ENCODE results near the gene OPCML. TPM values are rescaled to one million over a fixed set of nuclear protein-coding genes. Genes with fewer than 3 reads are reported as not detected.

Gene OPCML
- total RNA-seq, 2 donors from 2014 or later: 0.34 TPM; not detected in 1

- no peaks in the 10 kb centered on the region for H3K9me3 ChIP-seq
- TF ChIP-seq, protein P1, sequence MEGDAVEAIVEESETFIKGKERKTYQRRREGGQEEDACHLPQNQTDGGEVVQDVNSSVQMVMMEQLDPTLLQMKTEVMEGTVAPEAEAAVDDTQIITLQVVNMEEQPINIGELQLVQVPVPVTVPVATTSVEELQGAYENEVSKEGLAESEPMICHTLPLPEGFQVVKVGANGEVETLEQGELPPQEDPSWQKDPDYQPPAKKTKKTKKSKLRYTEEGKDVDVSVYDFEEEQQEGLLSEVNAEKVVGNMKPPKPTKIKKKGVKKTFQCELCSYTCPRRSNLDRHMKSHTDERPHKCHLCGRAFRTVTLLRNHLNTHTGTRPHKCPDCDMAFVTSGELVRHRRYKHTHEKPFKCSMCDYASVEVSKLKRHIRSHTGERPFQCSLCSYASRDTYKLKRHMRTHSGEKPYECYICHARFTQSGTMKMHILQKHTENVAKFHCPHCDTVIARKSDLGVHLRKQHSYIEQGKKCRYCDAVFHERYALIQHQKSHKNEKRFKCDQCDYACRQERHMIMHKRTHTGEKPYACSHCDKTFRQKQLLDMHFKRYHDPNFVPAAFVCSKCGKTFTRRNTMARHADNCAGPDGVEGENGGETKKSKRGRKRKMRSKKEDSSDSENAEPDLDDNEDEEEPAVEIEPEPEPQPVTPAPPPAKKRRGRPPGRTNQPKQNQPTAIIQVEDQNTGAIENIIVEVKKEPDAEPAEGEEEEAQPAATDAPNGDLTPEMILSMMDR (IDR thresholded peaks at IDR 0.05): no peak
- no peak for TF ChIP-seq POLR2A (IDR thresholded peaks at IDR 0.05)
- TF ChIP-seq POLR2AphosphoS5 (IDR thresholded peaks at IDR 0.05): no peak
- WGBS: 35% methylated on average over 3 of the region's 3 CpGs
Observed at GRCh38 chr11:132941761-132942160, 590.5 kb downstream of the OPCML start.

DNA sequence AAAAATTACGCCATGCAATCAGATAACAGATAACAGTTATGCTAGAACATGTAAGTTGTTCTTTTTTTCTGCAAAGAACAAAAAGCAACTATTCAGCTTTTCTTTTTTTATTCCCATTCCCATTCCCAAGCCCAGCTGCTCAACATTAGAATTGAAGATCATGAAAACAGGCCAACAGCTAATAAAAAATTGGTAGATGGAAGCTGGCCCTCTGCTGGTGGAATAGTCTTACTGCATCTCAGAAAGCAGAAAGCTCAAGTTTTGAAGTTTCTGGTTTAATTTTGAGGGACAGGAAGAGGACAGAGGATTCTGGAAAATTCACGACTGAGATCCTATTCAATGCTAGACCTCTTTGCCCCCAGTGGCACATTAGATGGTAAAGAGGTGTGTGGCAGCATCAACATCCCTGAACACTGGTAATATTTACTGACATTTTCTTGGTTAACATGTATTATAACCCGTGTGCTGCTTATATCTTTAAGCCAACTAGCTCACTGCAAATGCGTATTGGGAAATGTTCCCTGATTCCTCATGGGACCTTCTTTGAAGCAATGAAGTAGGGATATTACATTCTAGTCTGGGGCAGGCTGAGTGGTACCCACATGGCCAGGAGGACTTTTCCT, 591.2 kb downstream of the OPCML start:
- Histone ChIP-seq H3K4me1 (replicated peaks) (no peaks in the 10 kb centered on the region), H3K4me3 (no peak overlapping the region), H3K27me3 (replicated peaks; ENCODE audit: insufficient read depth) (peaks cover 18% of the 10 kb centered on the region), H3K9me3 (no peaks in the 10 kb centered on the region), H3K36me3 (no peaks in the 10 kb centered on the region), H3K27ac (no peak overlapping the region)
- DNase-seq (ENCODE audit: low spot score): no peak
- intact Hi-C loops (cut with DNase I): no loop called here
- TF ChIP-seq POLR2A (IDR thresholded peaks at IDR 0.05) (no peak), POLR2AphosphoS5 (IDR thresholded peaks at IDR 0.05) (no peak)
- TF ChIP-seq, protein P1 (IDR thresholded peaks at IDR 0.05): peak; percentile 54 to 76 (median 58)
- 52% methylated on average over 4 of the region's 4 CpGs for WGBS

More at GRCh38 chr11:132941761-132942160, 590.5 kb downstream of the OPCML start:
- DNase-seq (ENCODE audit: low spot score): no peak
- no peak overlapping the region for H3K27ac ChIP-seq
- H3K27me3 ChIP-seq (replicated peaks; ENCODE audit: insufficient read depth): peaks cover 18% of the 10 kb centered on the region
- H3K36me3 ChIP-seq: no peaks in the 10 kb centered on the region
- no peaks in the 10 kb centered on the region for H3K4me1 ChIP-seq (replicated peaks)
- no peak overlapping the region for H3K4me3 ChIP-seq
- intact Hi-C loops (cut with DNase I): no loop called here

GRCh38 chr11:132937016-132937415, 595.3 kb downstream of the OPCML start:
- no peaks in the 10 kb centered on the region for H3K9me3 ChIP-seq
- H3K27ac ChIP-seq: no peak overlapping the region
- DNase-seq (ENCODE audit: low spot score): no peak
- no peaks in the 10 kb centered on the region for H3K36me3 ChIP-seq
- H3K27me3 ChIP-seq (replicated peaks; ENCODE audit: insufficient read depth): no peaks in the 10 kb centered on the region
- WGBS: 69% methylated on average over 4 of the region's 4 CpGs
- H3K4me1 ChIP-seq (replicated peaks): no peaks in the 10 kb centered on the region
- intact Hi-C loops (cut with DNase I): no loop called here
- TF ChIP-seq POLR2A (IDR thresholded peaks at IDR 0.05): no peak
- TF ChIP-seq, protein P1 (IDR thresholded peaks at IDR 0.05): no peak
- TF ChIP-seq POLR2AphosphoS5 (IDR thresholded peaks at IDR 0.05): no peak
- no peak overlapping the region for H3K4me3 ChIP-seq

GRCh38 chr11:132935383-132935782, 596.9 kb downstream of the OPCML start:
- intact Hi-C loops (cut with DNase I): no loop called here
- H3K4me1 ChIP-seq (replicated peaks): no peaks in the 10 kb centered on the region
- H3K27me3 ChIP-seq (replicated peaks; ENCODE audit: insufficient read depth): no peaks in the 10 kb centered on the region
- DNase-seq (ENCODE audit: low spot score): no peak
- no peak overlapping the region for H3K27ac ChIP-seq
- WGBS: 90% methylated on average over 3 of the region's 3 CpGs
- no peaks in the 10 kb centered on the region for H3K36me3 ChIP-seq
- TF ChIP-seq POLR2A (IDR thresholded peaks at IDR 0.05) (no peak), POLR2AphosphoS5 (IDR thresholded peaks at IDR 0.05) (no peak)
- TF ChIP-seq, protein P1 (IDR thresholded peaks at IDR 0.05): no peak
- H3K4me3 ChIP-seq: no peak overlapping the region
- no peaks in the 10 kb centered on the region for H3K9me3 ChIP-seq

DNA sequence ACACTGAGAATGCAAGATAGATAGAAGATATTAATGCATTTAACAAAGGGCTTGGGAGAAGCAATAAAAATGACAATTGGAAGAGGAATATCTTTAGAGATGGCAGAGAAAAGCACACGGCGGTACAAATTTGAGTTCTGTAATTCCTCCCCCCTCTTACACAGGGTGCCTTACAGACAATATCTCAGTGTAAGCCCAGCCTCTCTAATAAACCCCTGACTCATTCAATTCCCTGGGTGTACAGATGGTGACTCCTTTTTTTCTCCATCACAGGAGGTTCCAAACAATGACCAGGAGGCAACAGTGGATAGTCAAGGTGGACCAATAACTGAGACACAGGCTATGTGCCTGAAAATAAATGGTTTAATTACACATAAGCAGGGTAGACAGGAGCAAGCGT, 598.6 kb downstream of the OPCML start:
- DNase-seq (ENCODE audit: low spot score): no peak
- Histone ChIP-seq H3K4me1 (replicated peaks) (no peaks in the 10 kb centered on the region), H3K27ac (no peak overlapping the region), H3K9me3 (no peaks in the 10 kb centered on the region), H3K4me3 (no peak overlapping the region), H3K36me3 (no peaks in the 10 kb centered on the region), H3K27me3 (replicated peaks; ENCODE audit: insufficient read depth) (no peaks in the 10 kb centered on the region)
- intact Hi-C loops (cut with DNase I): no loop called here
- 66% methylated on average over 3 of the region's 3 CpGs for WGBS
- TF ChIP-seq, protein P1 (IDR thresholded peaks at IDR 0.05): no peak
- TF ChIP-seq POLR2AphosphoS5 (IDR thresholded peaks at IDR 0.05): no peak
- no peak for TF ChIP-seq POLR2A (IDR thresholded peaks at IDR 0.05)

Measured in prostate gland (tissue), 2 donors.